ENCODE measurements around the gene MYLIP.

MYLIP gene

DNA sequence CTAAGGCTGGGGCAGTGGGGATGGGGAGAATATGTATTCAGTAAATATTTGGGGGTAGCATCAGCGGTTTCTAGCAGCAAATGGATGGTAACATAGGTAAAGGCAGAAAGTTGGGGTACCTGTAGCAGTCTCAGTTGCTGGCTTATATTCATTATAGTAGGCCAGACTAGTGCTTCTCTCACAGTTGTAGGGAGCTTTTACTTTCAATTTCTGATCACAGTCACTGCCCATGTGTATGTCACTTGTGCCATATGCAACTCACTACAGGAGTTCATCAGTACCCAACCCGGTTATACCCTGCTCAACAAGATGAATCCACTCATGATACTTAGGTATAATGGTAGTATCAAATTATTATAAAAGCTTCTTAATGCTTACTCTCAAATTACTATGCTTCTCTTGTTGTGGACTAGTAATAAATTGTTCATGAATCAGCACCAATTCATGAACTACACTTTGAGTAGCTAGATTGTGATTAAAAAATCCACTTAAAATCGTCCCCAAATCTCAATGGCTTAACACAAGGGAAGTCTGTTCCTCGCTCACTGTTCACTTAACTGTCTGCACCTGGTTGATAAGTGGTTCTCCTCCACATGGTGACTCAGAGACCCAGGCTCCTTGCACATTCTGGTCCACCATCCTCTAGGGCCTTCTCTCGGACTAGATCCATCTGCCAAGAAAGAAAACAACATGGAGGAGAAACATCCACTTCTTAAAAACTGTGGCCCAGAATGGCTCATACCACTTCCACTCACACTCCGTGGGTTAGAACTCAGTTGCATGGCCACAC lies 31.3 kb upstream of the MYLIP start:
- Mint-ChIP-seq H3K4me1 (ENCODE audit: low read depth) (peaks cover 4% of the 10 kb centered on the region), H3K36me3 (ENCODE audit: low read depth) (peaks cover 2% of the 10 kb centered on the region), H3K4me3 (no peak overlapping the region), H3K27me3 (ENCODE audit: low read depth) (no peaks in the 10 kb centered on the region), H3K27ac (no peak overlapping the region), H3K9me3 (peaks cover 27% of the 10 kb centered on the region)

DNA sequence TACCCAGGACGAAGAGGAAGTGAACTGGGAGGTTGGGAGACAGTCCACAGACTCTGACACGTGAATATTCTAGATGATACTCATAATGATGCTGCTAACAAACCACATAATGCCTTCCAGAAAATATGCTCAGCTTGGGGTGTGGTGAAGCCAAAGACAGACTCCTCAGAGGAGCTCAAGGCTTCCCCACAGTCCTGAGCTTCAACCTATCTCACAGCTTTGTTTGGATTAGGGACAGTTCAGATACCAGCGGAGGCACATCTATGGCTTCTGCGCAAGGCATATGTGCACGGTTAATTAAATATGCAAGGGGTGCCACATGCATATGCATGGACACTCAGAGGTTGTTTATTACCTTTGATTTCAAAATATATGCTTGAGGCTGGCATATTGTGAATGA lies 30.7 kb upstream of the MYLIP start:
- H3K27me3 Mint-ChIP-seq (ENCODE audit: low read depth): no peaks in the 10 kb centered on the region
- no peak overlapping the region for H3K27ac Mint-ChIP-seq
- peaks cover 3% of the 10 kb centered on the region for H3K4me1 Mint-ChIP-seq (ENCODE audit: low read depth)
- H3K4me3 Mint-ChIP-seq: no peak overlapping the region
- peaks cover 27% of the 10 kb centered on the region for H3K9me3 Mint-ChIP-seq
- H3K36me3 Mint-ChIP-seq (ENCODE audit: low read depth): peaks cover 2% of the 10 kb centered on the region

DNA sequence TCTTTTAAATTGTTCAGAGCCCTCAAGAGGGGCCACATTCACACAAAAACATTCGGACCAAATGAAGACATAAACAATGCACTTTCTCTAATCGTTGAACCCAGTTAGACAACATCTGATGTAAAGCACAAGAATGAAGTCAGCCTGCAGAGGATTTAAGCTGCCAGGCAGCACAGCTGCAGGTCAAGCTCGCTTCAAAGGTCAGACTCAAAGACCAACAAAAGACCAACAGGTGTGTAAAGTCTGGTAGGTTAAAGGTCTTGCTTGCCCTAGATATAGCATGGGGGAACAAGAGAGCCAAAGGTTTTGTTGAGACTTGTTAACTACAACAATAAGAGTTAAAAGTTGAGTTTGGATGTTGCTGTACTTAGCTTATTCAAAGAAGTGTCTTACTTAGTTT lies 26.7 kb upstream of the MYLIP start:
- Mint-ChIP-seq H3K27ac (no peak overlapping the region), H3K4me3 (no peak overlapping the region), H3K4me1 (ENCODE audit: low read depth) (peaks cover under 1% of the 10 kb centered on the region), H3K27me3 (ENCODE audit: low read depth) (no peaks in the 10 kb centered on the region), H3K36me3 (ENCODE audit: low read depth) (peaks cover 2% of the 10 kb centered on the region), H3K9me3 (peaks cover 31% of the 10 kb centered on the region)

DNA sequence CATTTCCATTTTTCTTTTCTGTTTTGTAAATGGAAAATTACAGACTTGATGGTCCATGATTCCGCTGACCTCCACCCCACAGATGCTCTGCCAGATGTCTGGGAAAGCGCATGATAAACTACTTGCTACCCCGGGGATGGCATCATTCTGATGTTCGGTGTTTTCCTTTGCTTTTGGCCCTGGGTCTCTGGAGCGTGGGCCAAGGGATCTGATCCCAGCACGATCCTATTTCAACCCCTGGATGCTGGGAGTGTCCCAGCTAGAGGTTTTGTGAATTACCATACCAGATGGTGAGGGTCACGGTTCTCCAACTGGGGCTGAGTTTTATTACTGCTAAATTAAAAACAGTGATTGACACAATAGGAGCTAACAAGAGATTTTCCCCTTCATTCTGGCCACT lies 25.2 kb upstream of the MYLIP start:
- Mint-ChIP-seq H3K4me3 (no peak overlapping the region), H3K36me3 (ENCODE audit: low read depth) (no peaks in the 10 kb centered on the region), H3K27ac (no peak overlapping the region), H3K4me1 (ENCODE audit: low read depth) (no peaks in the 10 kb centered on the region), H3K27me3 (ENCODE audit: low read depth) (no peaks in the 10 kb centered on the region), H3K9me3 (peaks cover 27% of the 10 kb centered on the region)

DNA sequence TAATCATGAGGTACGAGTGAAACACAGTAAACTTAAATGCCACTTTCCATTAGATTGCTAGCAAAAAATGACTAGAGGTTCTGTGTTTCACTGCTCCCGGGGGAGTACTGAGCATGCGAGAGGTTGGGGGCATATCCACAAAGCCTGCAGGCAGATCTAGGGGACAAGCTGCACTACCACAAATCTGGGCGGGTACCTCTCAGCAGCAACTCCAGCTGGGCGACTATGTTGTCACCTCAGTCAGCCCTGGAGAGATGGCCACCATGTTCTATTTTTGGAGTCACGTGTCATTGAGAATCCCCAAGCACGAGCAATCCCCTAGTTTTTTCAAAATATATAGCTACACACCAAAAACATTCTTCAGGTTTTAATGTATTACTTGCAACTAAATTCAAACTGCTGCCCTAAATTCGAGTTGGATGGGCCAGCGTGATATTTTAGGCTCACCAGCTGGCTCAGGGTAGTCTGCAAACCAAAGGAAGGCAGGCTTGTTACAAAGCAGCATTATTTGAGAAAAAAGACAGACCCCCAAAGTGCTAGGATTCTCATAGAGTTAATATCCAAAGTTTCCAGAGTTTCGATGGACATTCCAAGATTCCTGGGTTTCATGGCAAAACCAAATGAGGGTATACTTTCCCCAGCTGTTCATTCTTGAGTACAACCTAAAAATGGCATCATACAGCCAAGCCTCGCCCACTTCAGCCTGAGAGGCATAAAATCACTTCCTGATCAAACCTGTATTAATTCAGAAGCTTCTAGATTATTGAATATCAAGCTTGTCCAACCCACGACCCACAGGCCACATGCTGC lies 24.1 kb upstream of the MYLIP start:
- Mint-ChIP-seq H3K27me3 (ENCODE audit: low read depth) (no peaks in the 10 kb centered on the region), H3K36me3 (ENCODE audit: low read depth) (no peaks in the 10 kb centered on the region), H3K9me3 (peaks cover 21% of the 10 kb centered on the region), H3K4me1 (ENCODE audit: low read depth) (no peaks in the 10 kb centered on the region), H3K4me3 (no peak overlapping the region), H3K27ac (no peak overlapping the region)

DNA sequence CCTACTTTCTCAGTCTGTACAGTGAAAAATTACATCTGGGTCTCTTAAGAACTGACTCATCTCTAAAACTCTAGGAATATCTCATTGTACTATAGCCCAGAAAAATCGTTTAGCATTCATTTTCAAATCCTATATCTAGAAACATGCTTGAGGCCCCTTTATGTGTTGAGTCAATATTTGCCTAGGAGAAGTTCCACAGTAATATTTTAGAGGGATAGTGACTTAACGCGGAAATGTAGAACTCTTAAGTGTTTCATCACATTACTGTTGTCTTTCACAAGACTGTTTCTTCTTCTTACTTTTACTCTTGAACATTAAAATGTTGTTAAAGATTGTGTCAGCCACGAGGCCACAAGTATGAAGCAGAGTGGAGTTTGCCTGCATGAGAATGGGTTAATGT lies 23.0 kb upstream of the MYLIP start:
- Mint-ChIP-seq H3K27me3 (ENCODE audit: low read depth) (no peaks in the 10 kb centered on the region), H3K36me3 (ENCODE audit: low read depth) (no peaks in the 10 kb centered on the region), H3K4me1 (ENCODE audit: low read depth) (no peaks in the 10 kb centered on the region), H3K27ac (no peak overlapping the region), H3K9me3 (peaks cover 10% of the 10 kb centered on the region), H3K4me3 (no peak overlapping the region)

DNA sequence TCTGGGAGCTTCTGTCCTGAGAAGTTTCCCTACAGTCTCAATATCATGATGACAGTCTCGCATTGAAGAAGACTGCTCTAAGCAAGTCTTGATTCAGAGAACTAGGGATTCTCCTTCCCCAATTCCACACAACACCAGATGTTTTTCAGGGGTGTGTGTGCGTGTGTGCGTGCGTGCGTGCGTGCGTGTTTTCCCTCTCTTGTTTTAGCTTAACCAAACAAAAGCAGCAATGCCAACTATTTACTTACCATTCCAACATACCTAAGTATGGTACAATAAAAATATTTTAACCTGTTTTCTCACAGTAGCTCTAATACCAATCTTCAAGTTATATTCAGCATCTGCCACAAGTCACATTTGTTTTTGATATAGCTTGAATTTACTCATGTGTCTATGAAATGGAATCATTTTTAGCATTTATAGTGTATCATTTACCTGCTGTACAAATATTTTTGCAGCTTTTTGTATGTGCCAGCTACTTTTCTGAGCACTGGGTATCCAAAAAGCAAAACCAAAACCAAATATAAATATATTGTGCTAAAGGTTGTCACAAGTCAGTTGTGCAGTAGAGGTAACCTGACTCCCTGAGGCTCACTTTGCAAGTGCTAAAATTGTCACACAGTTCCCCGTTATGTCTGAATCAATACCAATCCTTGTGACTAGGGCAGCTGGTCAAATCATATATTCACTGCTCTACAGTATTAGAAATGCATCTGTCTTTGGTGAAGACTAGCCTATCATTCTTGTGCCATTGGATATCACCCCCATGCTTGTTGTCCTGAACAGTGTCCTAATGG lies 21.7 kb upstream of the MYLIP start:
- H3K27me3 Mint-ChIP-seq (ENCODE audit: low read depth): no peaks in the 10 kb centered on the region
- peaks cover 4% of the 10 kb centered on the region for H3K9me3 Mint-ChIP-seq

DNA sequence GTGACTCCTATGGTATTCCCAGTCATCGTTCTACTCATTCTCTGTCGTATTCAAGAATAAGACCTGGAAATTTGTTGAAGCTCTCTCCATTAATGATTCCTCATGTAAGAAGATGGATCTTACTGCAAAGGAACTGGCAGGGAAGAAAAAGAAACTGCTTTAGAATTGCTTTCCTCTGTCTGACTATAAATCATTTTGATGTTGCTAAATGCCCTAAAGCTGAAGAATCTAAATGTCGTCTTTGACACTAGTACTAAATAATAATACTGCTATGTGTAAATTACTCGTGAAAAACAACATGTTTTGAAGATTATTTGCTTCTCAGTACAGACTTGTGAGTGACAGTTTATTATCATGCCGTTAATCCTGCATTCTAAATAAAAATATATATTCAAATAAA lies 20.5 kb upstream of the MYLIP start:
- Mint-ChIP-seq H3K27ac (no peak overlapping the region), H3K4me3 (no peak overlapping the region), H3K4me1 (ENCODE audit: low read depth) (no peaks in the 10 kb centered on the region), H3K9me3 (peaks cover 4% of the 10 kb centered on the region), H3K36me3 (ENCODE audit: low read depth) (no peaks in the 10 kb centered on the region), H3K27me3 (ENCODE audit: low read depth) (no peaks in the 10 kb centered on the region)

More for the DNA sequence above, 21.7 kb upstream of the MYLIP start:
- Mint-ChIP-seq H3K36me3 (ENCODE audit: low read depth) (no peaks in the 10 kb centered on the region), H3K4me1 (ENCODE audit: low read depth) (no peaks in the 10 kb centered on the region), H3K27ac (no peak overlapping the region), H3K4me3 (no peak overlapping the region)

DNA sequence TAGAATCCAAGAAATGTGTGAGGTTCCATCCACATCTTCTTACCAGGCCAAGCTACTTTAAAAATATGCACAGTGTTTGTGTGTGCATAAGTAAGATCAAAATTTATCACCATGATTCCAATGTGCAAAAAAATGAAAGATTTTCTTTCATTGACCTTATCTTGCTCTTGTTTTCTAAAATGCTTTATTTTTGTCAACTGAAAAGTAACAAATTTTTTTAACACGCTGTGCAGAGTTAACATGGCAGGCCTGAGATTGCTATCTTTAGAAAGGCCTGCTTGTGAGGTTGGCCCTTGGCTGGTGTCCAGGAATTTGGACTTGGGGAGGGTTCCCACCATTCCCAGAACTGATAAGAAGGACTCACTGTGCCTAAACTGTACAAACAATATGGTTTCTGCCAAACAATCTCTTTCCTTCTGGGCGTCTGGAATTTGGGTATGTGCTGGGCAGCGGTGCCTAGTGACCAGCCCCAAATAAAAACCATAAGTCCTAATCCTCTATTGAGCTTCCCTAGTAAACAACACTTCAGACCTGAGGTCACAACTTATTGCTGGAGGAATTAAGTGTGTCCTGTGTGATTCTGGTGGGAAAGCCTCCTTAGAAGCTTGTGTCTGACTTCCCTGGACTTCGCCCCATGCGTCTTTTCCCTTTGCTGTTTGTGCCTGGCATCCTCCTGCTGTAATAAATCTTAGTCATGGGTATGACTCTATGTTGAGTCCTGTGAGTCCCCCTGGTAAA lies 19.8 kb upstream of the MYLIP start:
- no peaks in the 10 kb centered on the region for H3K4me1 Mint-ChIP-seq (ENCODE audit: low read depth)
- peaks cover 4% of the 10 kb centered on the region for H3K9me3 Mint-ChIP-seq
- no peaks in the 10 kb centered on the region for H3K36me3 Mint-ChIP-seq (ENCODE audit: low read depth)
- H3K27ac Mint-ChIP-seq: no peak overlapping the region
- H3K27me3 Mint-ChIP-seq (ENCODE audit: low read depth): peaks cover 3% of the 10 kb centered on the region
- no peak overlapping the region for H3K4me3 Mint-ChIP-seq

DNA sequence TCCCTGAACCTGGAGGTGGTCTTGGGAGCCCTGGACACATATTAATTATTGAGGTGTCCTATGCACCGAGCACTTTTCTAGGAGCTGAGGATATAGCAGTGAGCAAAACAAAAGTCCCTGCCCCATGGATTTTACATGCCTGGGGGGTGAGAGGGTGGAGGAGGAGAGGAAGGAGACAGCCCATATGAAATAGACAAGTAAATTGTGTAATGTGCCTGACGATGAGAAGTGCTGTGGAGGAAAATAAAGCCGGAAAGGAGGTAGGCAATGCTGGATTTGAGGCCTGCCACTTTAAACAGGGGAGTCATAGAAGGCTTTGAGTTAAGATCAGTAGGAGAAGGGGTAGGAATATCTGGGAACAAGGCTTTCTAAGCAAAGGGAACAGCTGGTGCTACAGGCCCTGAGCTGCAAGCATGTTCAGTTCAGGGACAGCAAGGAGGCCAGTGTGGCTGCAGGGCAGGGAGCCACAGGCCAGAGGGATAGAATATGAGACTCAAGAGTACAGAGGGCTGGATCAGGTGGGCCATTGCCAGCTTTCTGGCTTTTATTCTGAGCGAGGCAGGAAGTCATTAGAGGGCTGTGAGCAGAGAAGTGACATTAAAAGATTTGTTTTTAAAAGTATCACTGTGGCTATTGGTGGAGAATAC lies 19.1 kb upstream of the MYLIP start:
- no peaks in the 10 kb centered on the region for H3K9me3 Mint-ChIP-seq
- H3K27me3 Mint-ChIP-seq (ENCODE audit: low read depth): peaks cover 7% of the 10 kb centered on the region
- no peak overlapping the region for H3K27ac Mint-ChIP-seq
- no peaks in the 10 kb centered on the region for H3K4me1 Mint-ChIP-seq (ENCODE audit: low read depth)
- H3K4me3 Mint-ChIP-seq: no peak overlapping the region
- no peaks in the 10 kb centered on the region for H3K36me3 Mint-ChIP-seq (ENCODE audit: low read depth)

DNA sequence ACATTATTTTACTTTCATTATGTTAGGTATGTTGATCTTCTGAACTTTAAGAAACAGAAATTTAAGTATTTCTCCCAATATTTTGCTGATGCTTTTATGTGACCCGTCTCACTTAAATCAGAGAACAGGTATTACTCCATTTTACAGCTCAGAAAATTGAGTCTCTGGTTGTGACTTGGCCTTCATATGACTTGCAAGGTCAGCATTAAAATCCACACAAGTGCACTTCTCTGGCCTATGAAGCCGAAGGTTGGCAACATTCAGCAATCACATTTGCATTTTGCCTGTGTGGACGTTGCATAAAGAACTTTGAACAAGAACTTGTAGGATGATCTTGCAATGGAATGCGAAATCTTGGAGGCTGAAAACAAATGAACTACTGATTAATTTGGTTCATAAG lies 10.1 kb upstream of the MYLIP start:
- Mint-ChIP-seq H3K27me3 (ENCODE audit: low read depth) (peaks cover 41% of the 10 kb centered on the region), H3K27ac (no peak overlapping the region), H3K4me1 (ENCODE audit: low read depth) (no peaks in the 10 kb centered on the region), H3K36me3 (ENCODE audit: low read depth) (no peaks in the 10 kb centered on the region), H3K9me3 (no peaks in the 10 kb centered on the region), H3K4me3 (no peak overlapping the region)

DNA sequence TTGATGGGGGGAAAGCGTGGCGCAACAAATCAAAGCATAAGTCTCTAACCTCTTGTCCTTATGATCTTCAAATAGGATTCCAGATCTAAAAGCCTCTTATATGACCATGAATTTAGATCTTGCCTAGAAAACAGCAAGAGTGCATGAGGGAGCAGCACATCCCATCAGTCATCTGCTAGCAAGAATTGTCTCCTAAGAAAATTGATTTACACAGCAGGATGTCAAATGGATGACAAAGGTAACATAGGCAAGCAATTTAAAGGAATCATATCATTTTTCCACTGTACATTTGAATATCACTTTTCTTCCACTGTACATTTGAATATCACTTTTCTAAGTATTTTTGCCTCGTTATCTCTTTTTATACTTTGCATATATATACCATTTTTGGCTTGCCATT lies 7.5 kb upstream of the MYLIP start:
- Mint-ChIP-seq H3K27ac (no peak overlapping the region), H3K9me3 (no peaks in the 10 kb centered on the region), H3K36me3 (ENCODE audit: low read depth) (no peaks in the 10 kb centered on the region), H3K4me3 (no peak overlapping the region), H3K4me1 (ENCODE audit: low read depth) (no peaks in the 10 kb centered on the region), H3K27me3 (ENCODE audit: low read depth) (peaks cover 46% of the 10 kb centered on the region)

DNA sequence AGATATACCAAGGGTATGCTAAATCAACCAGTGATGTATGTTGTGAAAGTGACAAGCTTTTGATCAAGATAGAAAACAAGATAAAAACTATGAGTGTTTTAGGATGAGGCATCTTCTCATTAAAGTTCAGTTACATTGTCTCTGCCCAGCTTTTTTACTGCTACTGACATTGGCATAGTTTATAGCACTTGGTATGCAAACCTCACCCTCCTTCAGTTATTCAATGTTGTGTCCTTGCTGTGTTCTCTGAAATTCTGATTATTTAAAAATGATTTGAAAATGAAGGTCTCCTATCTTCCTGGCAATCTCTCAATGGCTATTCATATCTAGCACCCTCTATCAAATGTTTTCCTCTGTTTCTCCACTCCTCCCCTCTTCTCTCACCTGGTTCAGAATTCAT lies 6.7 kb upstream of the MYLIP start:
- Mint-ChIP-seq H3K36me3 (ENCODE audit: low read depth) (no peaks in the 10 kb centered on the region), H3K27me3 (ENCODE audit: low read depth) (peaks cover 53% of the 10 kb centered on the region), H3K27ac (no peak overlapping the region), H3K4me3 (no peak overlapping the region), H3K9me3 (no peaks in the 10 kb centered on the region), H3K4me1 (ENCODE audit: low read depth) (no peaks in the 10 kb centered on the region)

Measured in T-helper 1 cell treated with Interleukin-12 subunit alpha and Interleukin-12 subunit beta and Interleukin-4 antibody, amounts not matched to agents 30 μg/mL and 1 μg/mL, for 36 hours (primary cell).